IPS DF 19.7 (cell line): ENCODE results near the gene GABBR1.

Experiments
- DNase-seq: peaks from one replicate; pipeline ENCODE4 v3.0.0-alpha.2; 2013; ENCODE audit warnings: low read depth, low spot score

GABBR1 gene

GRCh38 chr6:29653452-29654038, 20.6 kb upstream of the GABBR1 start:
- DNase-seq, result no peak

- no peak for DNase-seq
Observed at GRCh38 chr6:29652198-29652584, 19.2 kb upstream of the GABBR1 start.

GRCh38 chr6:29651413-29652197, 18.6 kb upstream of the GABBR1 start:
- DNase-seq, result no peak

GRCh38 chr6:29649701-29650673, 17.0 kb upstream of the GABBR1 start:
- peak; percentile 94 for DNase-seq

- no peak for DNase-seq
Observed at GRCh38 chr6:29647927-29648642, 15.1 kb upstream of the GABBR1 start.

GRCh38 chr6:29641430-29642148, 8.6 kb upstream of the GABBR1 start:
- DNase-seq, result no peak

GRCh38 chr6:29637247-29637646, 4.3 kb upstream of the GABBR1 start:
- DNase-seq, result no peak

- DNase-seq, result no peak
Observed at GRCh38 chr6:29633534-29633905, 537 bp upstream of the GABBR1 start.

GRCh38 chr6:29631860-29632731, 887 bp downstream of the GABBR1 start:
- no peak for DNase-seq

GRCh38 chr6:29631209-29631810, 1.7 kb downstream of the GABBR1 start:
- DNase-seq, result no peak

GRCh38 chr6:29630315-29630714, 2.7 kb downstream of the GABBR1 start:
- DNase-seq, result no peak

- no peak for DNase-seq
Observed at GRCh38 chr6:29629571-29629970, 3.4 kb downstream of the GABBR1 start.

- no peak for DNase-seq
Observed at GRCh38 chr6:29628419-29629281, 4.3 kb downstream of the GABBR1 start.

- DNase-seq, result peak; percentile 75
Observed at GRCh38 chr6:29627755-29628418, 5.1 kb downstream of the GABBR1 start.

- DNase-seq, result no peak
Observed at GRCh38 chr6:29626948-29627754, 5.8 kb downstream of the GABBR1 start.

- DNase-seq, result no peak
Observed at GRCh38 chr6:29625337-29625930, 7.5 kb downstream of the GABBR1 start.

GRCh38 chr6:29624520-29624961, 8.4 kb downstream of the GABBR1 start:
- peak; percentile 67 for DNase-seq
